CD4-positive, alpha-beta memory T cell (primary cell): Measurements from ENCODE around the gene NHERF2. TPM values are rescaled to one million over a fixed set of nuclear protein-coding genes. Genes with fewer than 3 reads are reported as not detected.
A peak's percentile ranks its signal among the peaks of the same experiment; 100 is the strongest.
"Not testable (repeated sequence)": the region's sequence is repeated elsewhere in the genome, so short reads cannot be mapped to it uniquely, and the experiment has no call there.

Experiments
- CTCF ChIA-PET: fragments of 350-600 bp; sonication (Branson Sonifier 250); formaldehyde crosslinking; loops from one replicate; lab custom pipeline; 2021; ENCODE audit warnings: inconsistent platforms; ENCODE audit not compliant: partially characterized antibody; lab: Charles Lee
- POLR2A ChIA-PET: fragments of 350-600 bp; sonication (Branson Sonifier 250); formaldehyde crosslinking; loops from one replicate; lab custom pipeline; 2021; ENCODE audit not compliant: partially characterized antibody; lab: Charles Lee
- DNase-seq, 5 donors: peaks; one replicate each; pipeline versions ENCODE4 v3.0.0 to v3.0.0-alpha.2; 2020 to 2022; ENCODE audit warnings: mixed read lengths in 1 of 5
- H3K27ac ChIP-seq: one replicate; pipeline ENCODE4 v1.7.0; 2013; ENCODE audit warnings: low read depth, low read length
- H3K27me3 ChIP-seq: 2 replicates; pipeline ENCODE4 v1.7.0; 2013; ENCODE audit warnings: mild to moderate bottlenecking, low read length, moderate library complexity; ENCODE audit not compliant: insufficient read depth
- H3K36me3 ChIP-seq: 2 replicates; pipeline ENCODE4 v1.7.0; 2013; ENCODE audit warnings: mild to moderate bottlenecking, low read length, moderate library complexity; ENCODE audit not compliant: insufficient read depth
- H3K4me1 ChIP-seq: 2 replicates; pipeline ENCODE4 v1.7.0; 2013; ENCODE audit warnings: mild to moderate bottlenecking, low read length, moderate library complexity; ENCODE audit not compliant: insufficient read depth
- H3K4me3 ChIP-seq, 2 donors: one replicate each; pipeline ENCODE4 v1.7.0; 2013; ENCODE audit warnings: low read length in 2 of 2, mild to moderate bottlenecking in 1 of 2
- H3K9me3 ChIP-seq, 2 donors: one replicate each; pipeline ENCODE4 v1.7.0; 2013; ENCODE audit warnings: low read length in 2 of 2, control low read depth in 1 of 2; ENCODE audit not compliant: control insufficient read depth in 1 of 2
- H3K27ac Mint-ChIP-seq, 7 donors: one replicate each; pipeline ENCODE4 v1.8.0; 2020 to 2021; ENCODE audit warnings: mixed read lengths in 7 of 7, mild to moderate bottlenecking in 6 of 7, inconsistent platforms in 3 of 7, moderate library complexity in 3 of 7
- H3K27me3 Mint-ChIP-seq, 2 donors: one replicate each; pipeline ENCODE4 v1.8.0; 2020 to 2021; ENCODE audit warnings: mixed read lengths in 2 of 2
- H3K36me3 Mint-ChIP-seq, 2 donors: one replicate each; pipeline ENCODE4 v1.8.0; 2020 to 2021; ENCODE audit warnings: mixed read lengths in 2 of 2, inconsistent platforms in 1 of 2, mild to moderate bottlenecking in 1 of 2
- H3K4me1 Mint-ChIP-seq, 4 donors: one replicate each; pipeline ENCODE4 v1.8.0; 2020 to 2021; ENCODE audit warnings: mixed read lengths in 4 of 4, mild to moderate bottlenecking in 1 of 4
- H3K4me3 Mint-ChIP-seq, 8 donors: one replicate each; pipeline ENCODE4 v1.8.0; 2020 to 2021; ENCODE audit warnings: mixed read lengths in 8 of 8, mild to moderate bottlenecking in 7 of 8, moderate library complexity in 6 of 8, inconsistent platforms in 3 of 8
- H3K9me3 Mint-ChIP-seq, 8 donors: one replicate each; pipeline ENCODE4 v1.8.0; 2020 to 2021; ENCODE audit warnings: mixed read lengths in 8 of 8, mild to moderate bottlenecking in 5 of 8, inconsistent platforms in 3 of 8, moderate library complexity in 1 of 8
- intact Hi-C: fragments of 100-400 bp; cut with micrococcal nuclease; formaldehyde crosslinking; loops from one replicate; pipeline ENCODE4 v1.15.1; 2023
- polyA plus RNA-seq, 2 donors: library from polyadenylated mRNA; unstranded; fragments of 300-500 nt; fragmentation: Illumina TruSeq; gene quantifications; one replicate each; pipeline ENCODE4 v1.2.3, GENCODE V29; 2021
- total RNA-seq, 2 experiments: library from RNA; stranded (reverse); gene quantifications; one replicate each; pipeline ENCODE4 v1.2.3, GENCODE V29; 2021

The NHERF2 gene
- total and polyA plus RNA-seq, 4 experiments from 2014 or later, result 0.16 to 2.1 (median 1.1) TPM

- Mint-ChIP-seq H3K27me3 (no peaks in the 10 kb centered on the region), H3K9me3 (no peaks in the 10 kb centered on the region), H3K27ac (peak within 1 kb of the TSS; percentile 92 to 98 (median 98)), H3K4me3 (peak within 1 kb of the TSS; percentile 88 to 95 (median 92)), H3K4me1 (peaks cover 23 to 44% (median 33%) of the 10 kb centered on the region in 4 donors), H3K36me3 (peaks cover 0 to 6% of the 10 kb centered on the region in 2 donors)
- H3K36me3 ChIP-seq, result no peaks in the 10 kb centered on the region
- peak within 1 kb of the TSS; percentile 93 for H3K27ac ChIP-seq
- no peaks in the 10 kb centered on the region for H3K9me3 ChIP-seq
- CTCF ChIA-PET, result no interaction called here
- peaks cover 39% of the 10 kb centered on the region for H3K4me1 ChIP-seq
- intact Hi-C loops, result loop anchor here (1.0 to 5.0 kb wide), 2 partner anchors 18 to 37 kb away; partner anchors contain the start of genes NTHL1 and TSC2
- POLR2A ChIA-PET, result interaction anchor here (1.0 to 3.0 kb wide), 7 partner anchors 18 to 145 kb away, joined by 3 to 29 read pairs (median 5); partner anchors contain the start of genes MSRB1, PKD1, RPS2 and SYNGR3
- peak within 1 kb of the TSS; percentile 62 to 91 for H3K4me3 ChIP-seq
- H3K27me3 ChIP-seq, result no peaks in the 10 kb centered on the region
- DNase-seq, result peak; percentile 76 to 82 (median 80)
Measured at GRCh38 chr16:2009791-2010510, 16.8 kb upstream of the NHERF2 start, which contains the start of gene ZNF598. TSS of gene ZNF598 (minus strand) at chr16:2009821.

GRCh38 chr16:2011726-2012125, 15.0 kb upstream of the NHERF2 start:
- H3K36me3 ChIP-seq, H3K9me3 ChIP-seq, DNase-seq, intact Hi-C loops, H3K36me3 Mint-ChIP-seq, H3K9me3 Mint-ChIP-seq, H3K4me3 Mint-ChIP-seq, H3K27me3 ChIP-seq, H3K27me3 Mint-ChIP-seq, H3K27ac ChIP-seq, H3K4me3 ChIP-seq: not testable (repeated sequence)
- POLR2A ChIA-PET, result interaction anchor here (0.6 to 1.5 kb wide), 3 partner anchors 143 to 1483 kb away, joined by 3 read pairs; partner anchors contain the start of gene TRAF7
- H3K4me1 ChIP-seq, result peaks cover 34% of the 10 kb centered on the region
- Mint-ChIP-seq H3K4me1 (peaks cover 18 to 31% (median 24%) of the 10 kb centered on the region in 4 donors), H3K27ac (peak overlapping the region in 1 of 7 donors; percentile 60)
- CTCF ChIA-PET, result interaction anchor here (0.7 to 2.5 kb wide), 3 partner anchors 8 to 143 kb away, joined by 3 to 11 read pairs (median 6); no protein-coding TSS in a partner anchor

DNA sequence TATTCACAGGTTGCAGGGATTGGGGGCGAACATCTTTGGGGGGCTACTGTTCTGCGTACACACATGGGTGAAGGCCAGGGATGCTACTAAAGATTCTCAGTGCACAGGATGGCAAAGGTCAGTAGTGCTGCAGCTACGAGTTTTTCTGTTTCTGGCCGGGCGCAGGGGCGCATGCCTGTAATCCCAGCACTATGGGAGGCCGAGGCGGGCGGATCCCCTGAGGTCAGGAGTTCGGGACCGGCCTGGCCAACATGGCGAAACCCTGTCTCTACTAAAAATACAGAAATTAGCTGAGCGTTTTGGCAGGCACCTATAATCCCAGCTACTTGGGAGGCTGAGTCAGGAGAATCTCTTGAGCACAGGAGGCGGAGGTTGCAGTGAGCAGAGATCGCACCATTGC, 13.2 kb upstream of the NHERF2 start:
- Mint-ChIP-seq H3K27me3 (peaks cover 1 to 3% of the 10 kb centered on the region in 2 donors), H3K4me1 (peaks cover 8 to 13% (median 9%) of the 10 kb centered on the region in 4 donors), H3K36me3 (peaks cover 0 to 2% of the 10 kb centered on the region in 2 donors), H3K9me3 (no peaks in the 10 kb centered on the region), H3K4me3 (no peak overlapping the region), H3K27ac (no peak overlapping the region)
- CTCF ChIA-PET, result interaction anchor here (0.9 to 2.5 kb wide), 5 partner anchors 9 to 141 kb away, joined by 3 to 11 read pairs (median 7); no protein-coding TSS in a partner anchor
- no peak overlapping the region for H3K4me3 ChIP-seq
- no peaks in the 10 kb centered on the region for H3K36me3 ChIP-seq
- intact Hi-C loops, result no loop called here
- peaks cover 16% of the 10 kb centered on the region for H3K4me1 ChIP-seq
- no peaks in the 10 kb centered on the region for H3K27me3 ChIP-seq
- no peak overlapping the region for H3K27ac ChIP-seq
- DNase-seq, result no peak
- H3K9me3 ChIP-seq, result no peaks in the 10 kb centered on the region
- POLR2A ChIA-PET, result interaction anchor here (2.2 kb wide), 1 partner anchor 141 kb away, joined by 6 read pairs; the partner anchor contains the start of gene TRAF7

- H3K9me3 ChIP-seq, result no peaks in the 10 kb centered on the region
- DNase-seq, result no peak
- intact Hi-C loops, result no loop called here
- Mint-ChIP-seq H3K9me3 (no peaks in the 10 kb centered on the region), H3K27ac (no peak overlapping the region), H3K4me1 (peaks cover under 1 to 2% (median 2%) of the 10 kb centered on the region in 4 donors), H3K27me3 (peaks cover 8% of the 10 kb centered on the region in 2 donors), H3K4me3 (no peak overlapping the region), H3K36me3 (no peaks in the 10 kb centered on the region)
- peaks cover 4% of the 10 kb centered on the region for H3K4me1 ChIP-seq
- H3K36me3 ChIP-seq, result no peaks in the 10 kb centered on the region
- CTCF ChIA-PET, result interaction anchor here (1.0 to 1.2 kb wide), 4 partner anchors 11 to 125 kb away, joined by 3 to 7 read pairs (median 3); no protein-coding TSS in a partner anchor
- POLR2A ChIA-PET, result no interaction called here
- peaks cover 2% of the 10 kb centered on the region for H3K27me3 ChIP-seq
- H3K27ac ChIP-seq, result no peak overlapping the region
- no peak overlapping the region for H3K4me3 ChIP-seq
Measured at GRCh38 chr16:2015117-2015946, 11.4 kb upstream of the NHERF2 start.

GRCh38 chr16:2015947-2016208, 10.8 kb upstream of the NHERF2 start:
- intact Hi-C loops, result no loop called here
- Histone ChIP-seq H3K27me3 (peaks cover 8% of the 10 kb centered on the region), H3K4me3 (no peak overlapping the region), H3K27ac (no peak overlapping the region), H3K9me3 (no peaks in the 10 kb centered on the region), H3K36me3 (no peaks in the 10 kb centered on the region), H3K4me1 (no peaks in the 10 kb centered on the region)
- Mint-ChIP-seq H3K36me3 (no peaks in the 10 kb centered on the region), H3K27ac (no peak overlapping the region), H3K4me3 (no peak overlapping the region), H3K27me3 (peaks cover 8 to 11% of the 10 kb centered on the region in 2 donors), H3K4me1 (peaks cover 0 to 2% (median 0%) of the 10 kb centered on the region in 4 donors), H3K9me3 (no peaks in the 10 kb centered on the region)
- ChIA-PET CTCF (interaction anchor here (0.9 to 1.1 kb wide), 2 partner anchors 125 to 135 kb away, joined by 3 to 7 read pairs; no protein-coding TSS in a partner anchor), POLR2A (no interaction called here)
- DNase-seq, result no peak

GRCh38 chr16:2016407-2016922, 10.2 kb upstream of the NHERF2 start:
- peaks cover 0 to 2% (median 0%) of the 10 kb centered on the region in 4 donors for H3K4me1 Mint-ChIP-seq
- ChIA-PET CTCF (interaction anchor here (0.9 to 1.6 kb wide), 4 partner anchors 12 to 134 kb away, joined by 3 to 7 read pairs (median 4); no protein-coding TSS in a partner anchor), POLR2A (no interaction called here)
- H3K4me3 Mint-ChIP-seq, result no peak overlapping the region
- H3K9me3 ChIP-seq, result no peaks in the 10 kb centered on the region
- peaks cover 8 to 13% of the 10 kb centered on the region in 2 donors for H3K27me3 Mint-ChIP-seq
- no peak overlapping the region for H3K27ac ChIP-seq
- H3K36me3 ChIP-seq, result no peaks in the 10 kb centered on the region
- no peak for DNase-seq
- peaks cover 9% of the 10 kb centered on the region for H3K27me3 ChIP-seq
- no peaks in the 10 kb centered on the region for H3K4me1 ChIP-seq
- H3K27ac Mint-ChIP-seq, result no peak overlapping the region
- H3K9me3 Mint-ChIP-seq, result no peaks in the 10 kb centered on the region
- no peak overlapping the region for H3K4me3 ChIP-seq
- H3K36me3 Mint-ChIP-seq, result no peaks in the 10 kb centered on the region
- intact Hi-C loops, result no loop called here
